OCI-M1 (cell line): ENCODE results near the gene AKT3.
"Not testable (repeated sequence)": the region's sequence is repeated elsewhere in the genome, so short reads cannot be mapped to it uniquely, and the experiment has no call there.

ENCODE experiments used
- DNase-seq: peaks from one replicate; lab custom pipeline; 2025; lab: John Stamatoyannopoulos, UW

AKT3 gene

GRCh38 chr1:243783714-243784113, 66.3 kb downstream of the AKT3 start:
- no peak for DNase-seq

GRCh38 chr1:243772361-243773050, 77.5 kb downstream of the AKT3 start:
- DNase-seq = not testable (repeated sequence)

- no peak for DNase-seq
Observed at GRCh38 chr1:243770860-243771259, 79.2 kb downstream of the AKT3 start.

GRCh38 chr1:243765676-243766075, 84.4 kb downstream of the AKT3 start:
- DNase-seq = no peak

GRCh38 chr1:243763806-243764205, 86.2 kb downstream of the AKT3 start:
- no peak for DNase-seq

GRCh38 chr1:243758647-243759046, 91.4 kb downstream of the AKT3 start:
- DNase-seq = no peak

GRCh38 chr1:243756529-243756928, 93.5 kb downstream of the AKT3 start:
- no peak for DNase-seq

- no peak for DNase-seq
Observed at GRCh38 chr1:243754348-243754747, 95.7 kb downstream of the AKT3 start.

GRCh38 chr1:243751506-243751905, 98.5 kb downstream of the AKT3 start:
- no peak for DNase-seq

- peak; percentile 81 for DNase-seq
Observed at GRCh38 chr1:243748706-243749283, 101.2 kb downstream of the AKT3 start.

GRCh38 chr1:243748227-243748626, 101.8 kb downstream of the AKT3 start:
- no peak for DNase-seq

- DNase-seq = no peak
Observed at GRCh38 chr1:243746751-243747150, 103.3 kb downstream of the AKT3 start.

GRCh38 chr1:243745356-243745755, 104.7 kb downstream of the AKT3 start:
- no peak for DNase-seq

GRCh38 chr1:243742819-243743218, 107.2 kb downstream of the AKT3 start:
- DNase-seq = no peak

- no peak for DNase-seq
Observed at GRCh38 chr1:243740255-243740999, 109.6 kb downstream of the AKT3 start.

- DNase-seq = no peak
Observed at GRCh38 chr1:243739335-243740003, 110.6 kb downstream of the AKT3 start.

- DNase-seq = no peak
Observed at GRCh38 chr1:243738020-243738419, 112.0 kb downstream of the AKT3 start.

GRCh38 chr1:243735457-243735856, 114.6 kb downstream of the AKT3 start:
- no peak for DNase-seq

- DNase-seq = no peak
Observed at GRCh38 chr1:243734308-243734695, 115.7 kb downstream of the AKT3 start.

GRCh38 chr1:243733670-243734307, 116.3 kb downstream of the AKT3 start:
- no peak for DNase-seq

GRCh38 chr1:243732637-243733036, 117.4 kb downstream of the AKT3 start:
- no peak for DNase-seq

GRCh38 chr1:243731974-243732625, 117.9 kb downstream of the AKT3 start:
- DNase-seq = no peak
